Activated CD8-positive, alpha-beta memory T cell treated with anti-CD3 and anti-CD28 coated beads, Interleukin-2, amount 50 U/mL, for 48 hours (primary cell): Measurements from ENCODE around the gene TRAF7.

ENCODE experiments used
- DNase-seq: peaks from one replicate; pipeline ENCODE4 v3.0.0-alpha.2; 2020

The TRAF7 gene

DNA sequence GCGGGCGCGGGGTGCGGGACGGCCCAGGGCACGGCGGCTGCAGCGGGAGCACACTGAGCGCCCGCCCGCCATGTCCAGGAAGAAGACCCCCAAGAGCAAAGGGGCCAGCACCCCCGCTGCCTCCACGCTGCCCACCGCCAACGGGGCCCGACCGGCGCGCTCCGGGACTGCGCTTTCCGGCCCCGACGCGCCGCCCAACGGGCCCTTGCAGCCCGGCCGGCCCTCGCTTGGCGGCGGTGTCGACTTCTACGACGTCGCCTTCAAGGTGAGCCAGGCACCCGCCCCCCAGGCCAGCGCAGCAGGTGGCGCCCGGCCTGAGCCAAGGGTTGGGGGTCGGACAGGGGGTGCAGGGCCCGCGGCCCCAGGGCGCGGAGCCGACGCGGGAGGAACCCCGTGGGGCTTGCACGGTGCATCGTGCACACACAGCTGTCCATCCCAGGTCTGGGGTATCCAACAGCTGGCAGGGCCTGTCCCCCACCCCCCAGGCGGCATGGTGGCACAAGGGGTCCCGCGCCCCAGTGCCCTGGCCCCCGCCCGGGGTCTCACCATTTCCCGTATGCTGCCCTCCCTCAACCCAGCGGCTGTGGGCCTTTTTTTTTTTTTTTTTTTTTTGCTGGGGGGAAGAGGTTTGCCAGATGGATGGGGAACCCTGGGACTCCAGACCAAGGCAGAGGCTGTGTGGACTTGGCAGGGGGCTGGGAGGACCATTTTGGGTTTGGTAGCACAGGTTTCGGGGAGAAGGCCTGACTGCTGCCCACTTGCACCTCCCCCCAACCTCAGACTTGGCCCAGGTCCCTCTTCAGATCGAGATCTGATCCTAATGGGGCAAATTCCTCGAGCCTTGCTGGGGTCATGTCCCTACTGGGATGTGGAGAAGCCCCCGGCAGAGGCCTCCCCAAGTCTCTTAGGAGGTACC is 6.6 kb upstream of the TRAF7 start:
- DNase-seq: peak; percentile 73

DNA sequence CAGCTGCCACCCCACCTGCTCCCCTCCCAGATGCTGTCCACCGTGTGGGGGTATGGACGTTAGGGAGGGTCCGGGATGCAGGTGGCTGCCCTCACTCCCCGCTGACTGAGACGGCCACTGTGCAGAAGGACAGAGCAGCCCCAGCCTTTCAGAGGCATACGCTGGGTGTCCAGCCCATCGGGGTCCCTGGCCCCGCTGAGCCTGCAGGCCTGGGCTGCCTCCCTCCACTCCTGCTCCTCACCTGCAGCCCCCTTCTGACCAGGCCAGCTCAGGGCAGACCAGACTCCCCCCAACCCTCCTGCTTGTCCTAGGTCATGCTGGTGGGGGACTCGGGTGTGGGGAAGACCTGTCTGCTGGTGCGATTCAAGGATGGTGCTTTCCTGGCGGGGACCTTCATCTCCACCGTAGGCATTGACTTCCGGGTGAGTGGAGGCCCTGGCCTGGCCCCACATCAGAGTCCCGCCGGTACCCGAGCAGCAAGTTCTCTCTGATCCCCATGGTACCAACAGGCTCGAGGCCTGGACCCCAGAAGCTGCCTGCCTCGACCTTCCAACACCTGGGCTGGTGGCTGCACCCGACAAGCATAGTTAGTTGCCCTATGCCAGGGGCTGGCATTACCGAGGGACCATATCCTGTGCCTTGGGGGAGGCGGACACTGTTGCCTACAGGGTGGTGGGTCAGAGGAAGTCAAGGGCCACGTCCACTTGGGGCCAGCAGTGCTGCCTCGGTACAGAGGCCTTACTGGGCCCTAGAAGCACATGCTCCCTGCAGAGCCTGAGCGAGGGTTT is 5.8 kb upstream of the TRAF7 start:
- peak; percentile 78 for DNase-seq

DNA sequence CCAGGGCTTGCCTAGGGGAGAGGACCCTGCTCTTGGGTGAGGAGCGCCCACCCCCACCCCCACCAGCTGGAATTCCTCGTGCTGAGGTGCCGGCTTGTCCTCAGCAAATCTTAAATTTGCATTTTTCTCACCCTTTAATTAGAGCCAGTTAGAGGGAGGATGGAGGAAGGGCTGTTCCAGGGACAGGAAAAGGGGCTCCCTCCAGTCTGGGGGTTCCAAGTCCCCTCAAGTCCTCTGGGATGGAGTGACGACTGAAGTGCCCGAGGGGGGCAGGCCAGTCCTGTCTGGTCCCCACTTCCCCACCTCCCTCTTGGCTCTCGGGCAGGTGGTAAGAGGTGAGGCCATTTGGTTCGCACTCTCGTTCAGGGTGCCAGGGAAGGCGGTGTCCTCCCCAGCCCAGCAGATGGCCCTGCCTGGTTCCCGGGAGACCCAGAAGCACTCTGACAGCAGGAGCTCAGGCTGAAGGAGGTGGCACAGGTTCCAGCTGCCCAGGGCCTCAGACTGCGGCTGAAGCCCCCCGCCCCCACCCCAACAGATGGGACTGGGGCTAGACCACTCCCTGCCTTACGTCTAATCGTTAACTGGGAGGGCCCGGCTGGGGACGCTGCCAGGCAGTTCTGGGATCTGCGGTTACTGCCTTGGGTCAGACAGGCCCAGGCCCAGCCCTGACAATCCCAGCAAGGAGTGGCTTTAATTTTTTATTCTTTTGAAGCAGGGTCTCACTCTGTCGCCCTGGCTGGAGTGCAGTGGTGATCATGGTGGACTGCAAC is 5.0 kb upstream of the TRAF7 start:
- no peak for DNase-seq

DNA sequence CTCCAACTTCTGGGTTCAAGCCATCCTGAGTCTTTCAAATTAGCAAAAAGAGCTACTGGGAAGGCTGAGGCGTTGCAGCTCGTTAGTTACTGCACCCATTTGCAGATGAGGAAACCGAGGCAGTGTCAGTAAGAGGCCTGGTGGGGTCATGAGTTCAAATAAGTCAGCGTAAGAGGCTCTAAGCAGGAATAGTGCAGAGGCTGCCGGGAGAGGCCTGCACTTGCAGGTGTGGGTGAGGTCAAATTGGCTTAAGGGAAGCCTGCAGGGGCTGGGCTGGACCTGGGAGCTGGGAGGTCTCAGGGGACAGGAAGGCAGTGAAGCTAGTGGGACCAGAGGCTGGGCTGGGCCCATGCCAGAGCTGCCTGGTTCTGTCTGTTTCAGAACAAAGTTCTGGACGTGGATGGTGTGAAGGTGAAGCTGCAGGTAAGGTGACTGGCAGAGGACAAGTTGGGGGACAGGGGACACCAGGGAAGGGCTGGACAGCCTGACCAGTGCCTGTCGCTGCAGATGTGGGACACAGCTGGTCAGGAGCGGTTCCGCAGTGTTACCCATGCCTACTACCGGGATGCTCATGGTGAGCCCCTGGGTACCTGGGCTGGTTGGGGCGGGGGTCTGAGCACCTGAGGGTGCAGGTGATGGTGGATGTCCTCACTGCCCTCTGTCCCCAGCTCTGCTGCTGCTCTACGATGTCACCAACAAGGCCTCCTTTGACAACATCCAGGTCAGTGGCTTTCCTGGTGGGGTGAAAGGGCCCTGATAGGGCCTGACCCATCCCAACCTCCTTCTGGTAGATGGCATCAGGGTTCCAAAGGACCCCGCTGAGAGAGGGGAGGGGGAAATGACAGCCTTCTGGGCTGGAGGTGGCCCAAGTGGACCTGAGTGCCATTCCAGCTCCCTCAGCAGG is 4.1 kb upstream of the TRAF7 start:
- DNase-seq: peak; percentile 81

DNA sequence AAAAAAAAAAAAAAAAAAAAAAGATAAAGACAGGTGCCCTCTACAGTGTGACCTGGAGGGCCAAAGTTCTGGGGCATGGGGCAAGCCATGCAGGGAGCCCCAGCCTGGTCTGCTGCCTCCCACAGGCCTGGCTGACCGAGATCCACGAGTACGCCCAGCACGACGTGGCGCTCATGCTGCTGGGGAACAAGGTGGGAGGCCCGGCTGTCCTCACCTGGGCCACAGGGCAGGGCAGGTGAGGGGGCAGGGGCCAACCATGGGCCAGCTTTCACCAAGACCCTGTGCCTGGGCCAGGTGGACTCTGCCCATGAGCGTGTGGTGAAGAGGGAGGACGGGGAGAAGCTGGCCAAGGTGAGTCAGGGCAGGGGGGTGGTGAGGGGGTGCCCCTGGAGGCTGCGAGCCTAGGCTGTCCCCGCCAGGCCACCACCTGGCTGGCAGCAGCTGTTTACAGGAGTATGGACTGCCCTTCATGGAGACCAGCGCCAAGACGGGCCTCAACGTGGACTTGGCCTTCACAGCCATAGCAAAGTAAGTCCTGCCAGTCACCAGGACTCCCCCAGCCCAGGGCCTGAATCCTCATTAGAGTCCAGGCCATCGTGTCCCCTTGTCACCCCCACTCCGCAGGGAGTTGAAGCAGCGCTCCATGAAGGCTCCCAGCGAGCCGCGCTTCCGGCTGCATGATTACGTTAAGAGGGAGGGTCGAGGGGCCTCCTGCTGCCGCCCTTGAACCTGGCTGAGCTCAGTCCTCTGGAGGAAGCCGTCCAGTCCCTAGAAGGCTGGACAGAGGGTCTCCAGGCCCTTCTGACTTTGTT is 2.7 kb upstream of the TRAF7 start:
- peak; percentile 83 for DNase-seq

DNA sequence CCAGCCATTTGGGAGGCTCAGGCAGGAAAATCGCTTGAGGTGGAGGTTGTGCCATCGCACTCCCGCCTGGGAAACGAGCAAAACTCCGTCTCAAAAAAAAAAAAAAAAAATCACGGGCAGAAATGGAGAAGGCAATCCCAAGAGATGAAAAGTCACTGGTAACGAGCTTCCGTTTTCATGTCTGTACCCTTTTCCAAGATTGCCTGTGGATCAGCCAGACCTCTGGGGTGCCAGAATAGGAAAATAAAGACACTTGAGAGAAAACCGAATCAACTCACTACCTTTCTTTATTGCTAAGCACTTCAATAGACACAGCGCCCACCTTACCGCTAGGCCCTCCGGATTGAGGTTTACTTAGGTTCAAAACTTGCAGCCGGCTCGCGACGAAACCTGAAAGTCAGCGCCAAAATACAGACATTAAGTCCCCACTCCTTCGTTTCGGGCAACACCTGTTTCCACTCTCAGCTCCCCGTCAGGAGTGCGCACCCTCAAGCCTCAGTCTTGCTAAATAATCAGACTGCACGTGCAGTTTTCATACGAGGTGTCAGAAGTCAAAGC is 970 bp upstream of the TRAF7 start:
- peak; percentile 82 for DNase-seq

DNA sequence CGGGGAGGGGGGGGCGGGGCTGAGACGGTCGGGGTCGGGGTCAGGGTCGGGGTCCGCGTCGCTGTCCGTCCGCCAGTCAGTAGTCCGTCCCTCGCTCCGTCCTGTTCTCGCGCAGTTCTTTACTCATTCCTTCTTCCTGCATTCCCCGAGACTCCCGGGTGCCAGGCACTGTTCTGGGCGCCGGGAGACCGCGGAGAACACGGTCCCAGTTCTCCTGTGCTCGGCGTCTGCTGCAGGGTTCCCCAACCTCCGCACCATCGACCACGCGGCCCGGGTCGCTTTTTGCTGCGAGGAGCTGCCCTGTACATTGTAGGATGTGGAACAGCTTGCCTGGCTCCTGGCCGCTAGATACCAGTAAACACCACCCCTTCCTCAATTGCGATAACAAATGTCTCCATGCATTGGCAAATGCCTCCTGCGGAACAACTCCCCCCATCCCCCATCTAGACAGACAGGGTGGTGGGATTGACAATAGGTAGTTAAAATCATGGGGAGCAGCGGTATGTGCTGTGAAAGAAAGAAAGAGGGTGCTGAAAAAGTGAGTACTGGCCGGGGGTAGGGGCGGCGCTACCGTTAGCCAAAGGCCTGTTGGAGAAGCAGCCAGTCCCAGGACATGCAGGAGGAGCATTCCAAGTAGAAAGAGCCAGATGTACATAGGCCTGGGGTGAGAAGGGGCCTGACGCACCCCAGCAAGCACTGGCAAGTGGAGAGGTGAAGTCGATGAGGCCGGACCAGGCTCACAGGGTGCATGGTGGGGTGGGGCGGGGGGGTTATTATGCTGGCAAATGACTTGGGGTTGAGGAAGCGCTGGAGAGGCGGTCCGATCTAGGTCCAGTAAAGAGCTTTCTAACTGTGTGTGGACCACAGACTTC is 631 bp downstream of the TRAF7 start:
- DNase-seq: no peak

DNA sequence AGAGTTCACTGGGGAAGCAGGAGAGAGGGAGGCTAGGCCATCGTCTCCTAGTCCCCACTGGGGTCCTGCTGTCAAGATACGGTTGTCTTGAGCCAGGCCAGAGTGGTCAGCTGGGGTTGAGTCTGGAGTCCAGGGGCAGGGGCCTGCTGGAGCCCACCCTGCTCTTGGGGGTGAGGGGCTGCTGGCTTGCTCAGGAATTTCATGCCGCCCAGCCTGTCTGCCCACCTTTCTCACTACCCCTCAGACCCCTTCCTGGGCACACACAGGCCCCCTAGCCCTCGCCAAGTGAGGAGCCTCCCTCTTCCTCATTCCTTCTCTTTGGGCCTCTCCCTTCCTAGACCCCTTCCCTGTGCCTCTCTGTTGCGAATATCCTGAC is 1.3 kb downstream of the TRAF7 start:
- no peak for DNase-seq

DNA sequence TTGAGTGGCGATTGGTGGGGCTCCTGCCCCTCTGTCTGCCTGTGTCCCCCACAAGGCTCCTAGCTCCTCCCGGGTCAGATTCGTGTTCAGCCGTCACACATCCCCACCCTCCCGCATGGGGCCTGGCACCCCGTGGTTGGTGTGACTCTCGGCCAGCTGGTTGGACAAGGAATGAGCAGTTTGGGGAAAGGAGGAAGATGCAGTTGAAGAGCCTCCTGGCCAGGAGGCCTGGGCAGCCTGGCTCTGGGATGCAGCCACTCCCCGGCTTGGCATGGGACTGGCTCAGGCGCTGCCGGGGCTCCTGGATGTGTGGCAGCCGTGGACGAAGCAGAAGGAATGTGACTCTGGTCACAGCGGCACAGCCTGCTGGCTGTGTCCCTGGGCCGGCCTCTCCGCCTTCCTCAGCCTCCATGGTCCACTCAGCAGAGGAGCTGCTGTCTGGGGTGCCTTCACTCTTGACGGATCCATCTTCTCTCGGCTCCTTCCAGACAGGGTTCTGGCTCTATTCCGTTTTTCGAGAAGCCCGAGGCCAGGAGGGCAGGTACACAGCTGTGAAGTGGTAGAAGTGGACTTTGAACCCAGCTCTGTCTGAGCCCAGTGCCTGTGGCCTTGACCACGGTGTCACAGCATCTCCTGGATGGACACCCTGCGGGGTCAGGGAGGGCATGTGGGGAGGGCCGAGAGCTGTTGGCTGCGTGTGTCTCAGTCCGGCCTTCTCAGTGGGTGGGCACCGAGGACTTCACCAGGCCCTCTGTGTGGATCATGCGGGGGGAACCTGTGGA is 2.1 kb downstream of the TRAF7 start:
- DNase-seq: no peak

DNA sequence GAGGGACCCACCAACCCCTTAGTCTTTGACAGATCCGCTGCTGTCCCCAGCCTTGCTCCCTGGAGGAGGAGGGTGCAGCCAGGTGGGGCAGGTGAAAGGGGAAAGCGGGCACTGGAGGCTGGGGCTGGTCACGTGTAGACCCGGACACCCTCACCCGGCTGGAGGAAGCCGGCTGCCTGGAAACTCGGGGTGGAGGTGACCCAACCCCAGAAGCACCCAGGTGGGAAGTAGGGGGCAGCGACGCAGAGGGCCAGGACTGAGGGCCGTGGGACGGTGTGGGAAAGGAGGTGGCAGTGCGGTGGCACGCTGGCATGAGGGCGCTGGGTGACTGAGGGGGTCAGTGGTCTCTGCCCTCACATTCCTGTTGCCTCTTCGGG is 2.7 kb downstream of the TRAF7 start:
- no peak for DNase-seq

DNA sequence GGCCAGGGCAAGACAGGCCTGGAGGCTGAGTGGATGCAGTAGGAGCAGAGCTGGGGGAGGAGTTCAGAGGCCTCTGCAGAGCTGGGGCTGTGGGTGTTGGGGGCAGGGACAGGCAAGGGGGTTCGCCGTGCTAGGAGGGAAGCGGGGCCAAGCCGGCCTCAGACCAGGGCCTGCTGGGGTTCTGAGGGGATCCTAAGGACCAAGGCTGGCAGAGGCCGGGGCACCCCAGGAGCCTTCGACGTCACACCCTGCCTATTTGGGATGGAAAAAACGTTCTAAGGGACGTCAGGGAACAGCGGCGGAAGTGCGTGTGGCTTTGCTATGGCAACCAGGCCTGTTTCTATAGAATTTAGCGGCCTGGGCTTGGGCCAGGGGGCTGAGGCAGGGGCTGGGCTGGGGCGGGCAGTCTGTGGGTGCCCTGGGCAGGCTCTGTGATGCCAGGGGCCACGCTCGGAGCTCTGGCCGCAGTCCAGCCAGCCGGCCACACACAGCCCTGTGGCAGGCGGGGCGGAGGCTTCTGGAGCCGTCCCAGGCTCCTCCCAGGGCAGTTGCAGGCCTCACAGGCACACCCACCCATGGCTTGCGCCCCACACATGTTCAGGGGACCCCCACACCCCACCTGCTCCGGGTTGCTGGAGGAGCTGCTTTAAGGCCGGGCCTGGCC is 3.7 kb downstream of the TRAF7 start:
- no peak for DNase-seq

DNA sequence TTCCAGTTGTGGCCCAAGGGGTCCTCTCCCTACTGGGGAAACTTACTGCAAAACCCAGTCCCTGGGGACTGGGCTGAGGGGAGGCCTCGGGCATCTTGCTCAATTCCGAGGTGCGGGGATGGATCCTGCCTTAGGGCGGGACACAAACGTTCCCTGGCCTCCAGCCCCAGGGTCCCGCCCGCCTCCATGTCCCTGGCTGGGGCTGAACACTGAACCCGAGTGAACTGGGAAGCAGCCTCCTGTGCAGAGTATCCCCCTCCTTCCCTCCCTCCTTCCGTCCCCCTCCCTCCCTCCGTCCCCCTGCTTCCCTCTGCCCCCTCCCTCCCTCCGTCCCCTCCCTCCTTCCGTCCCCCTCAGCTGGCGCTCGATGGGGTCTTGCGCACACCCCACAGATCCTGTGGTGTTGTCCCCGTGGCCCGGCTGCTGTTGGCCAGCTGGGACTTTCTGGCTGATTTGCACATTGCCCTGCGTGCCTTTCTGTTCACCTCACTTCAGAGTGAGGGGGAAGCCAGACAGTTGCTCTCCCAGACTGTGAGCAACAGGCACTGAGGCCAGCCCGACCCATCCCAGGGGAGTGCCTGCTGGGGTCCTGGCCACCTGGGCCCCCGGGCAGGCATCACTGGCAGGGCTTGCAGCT is 5.5 kb downstream of the TRAF7 start:
- no peak for DNase-seq

DNA sequence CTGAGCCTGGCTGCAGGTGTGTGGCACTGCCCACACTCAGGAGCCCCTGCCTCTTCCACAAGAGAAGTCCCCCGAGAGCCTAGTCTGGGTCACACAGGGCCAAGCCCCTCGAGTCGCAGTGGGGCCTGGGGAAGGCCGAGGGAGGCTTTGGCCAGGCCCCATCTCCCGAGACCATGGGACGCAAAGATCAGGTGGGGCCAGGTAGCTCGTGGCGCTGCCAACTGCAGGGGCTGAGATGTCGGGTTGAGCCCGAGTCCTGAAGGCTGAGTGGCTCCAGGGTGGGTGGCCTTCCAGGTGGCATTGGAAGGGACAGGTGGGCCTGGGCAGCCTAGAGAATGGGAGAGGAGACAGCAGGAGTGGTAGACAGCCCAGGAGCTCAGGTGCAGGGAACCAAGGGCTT is 6.3 kb downstream of the TRAF7 start:
- no peak for DNase-seq

DNA sequence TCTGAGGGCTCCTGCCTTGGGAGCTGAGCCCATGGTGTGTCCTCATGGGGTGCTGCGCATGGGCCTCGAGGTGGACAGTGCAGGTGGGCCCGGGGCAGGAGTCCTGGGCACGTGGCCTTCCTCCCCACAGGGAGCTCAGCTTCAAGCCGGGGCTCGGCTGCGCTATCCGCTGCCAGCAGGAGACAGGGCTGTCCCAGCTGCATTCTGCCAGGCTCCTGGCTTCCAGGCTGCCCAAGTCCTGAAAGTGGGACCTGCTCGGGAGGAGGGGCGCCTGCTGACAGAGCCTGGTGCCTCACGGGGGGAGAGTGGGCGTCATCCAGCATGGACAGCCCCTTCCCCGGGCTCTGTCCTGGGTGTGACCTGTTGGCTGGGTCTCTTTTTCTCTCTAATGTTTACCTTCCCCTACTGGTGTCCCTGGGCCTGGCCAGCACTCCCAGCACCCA is 7.1 kb downstream of the TRAF7 start:
- DNase-seq: no peak

DNA sequence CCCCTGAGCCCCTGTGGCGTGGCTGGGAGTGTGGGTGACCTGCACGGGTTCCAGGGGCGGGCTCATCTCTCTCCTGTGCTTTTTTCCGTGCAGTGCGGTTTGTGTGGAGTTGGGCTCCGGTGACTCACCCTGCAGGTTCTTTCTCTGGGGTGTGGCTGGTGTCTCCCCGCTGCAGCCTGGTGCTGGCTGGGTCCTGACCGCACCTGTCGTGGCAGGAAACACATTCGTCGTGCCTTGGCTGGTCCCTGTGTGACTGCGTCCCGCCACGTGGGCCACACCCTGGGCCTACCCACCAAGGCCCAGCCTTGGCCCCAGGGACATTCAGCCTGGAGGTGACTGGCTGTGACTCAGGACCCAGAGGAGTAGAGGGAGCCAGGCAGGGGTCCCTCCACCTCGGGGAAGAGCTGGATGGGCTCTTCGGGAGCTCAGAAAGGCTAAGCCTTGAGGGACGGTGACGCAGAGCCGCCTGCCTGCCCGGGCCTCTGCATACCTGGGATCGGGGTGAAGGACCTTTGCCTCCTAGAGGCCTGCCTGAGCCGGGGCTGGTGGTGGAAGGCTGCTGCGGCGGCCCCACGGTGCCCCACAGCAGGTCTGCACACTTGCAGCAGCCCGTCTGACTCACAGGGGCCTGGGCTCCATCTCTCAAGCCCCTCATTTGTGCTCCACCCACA is 7.8 kb downstream of the TRAF7 start:
- DNase-seq: no peak

DNA sequence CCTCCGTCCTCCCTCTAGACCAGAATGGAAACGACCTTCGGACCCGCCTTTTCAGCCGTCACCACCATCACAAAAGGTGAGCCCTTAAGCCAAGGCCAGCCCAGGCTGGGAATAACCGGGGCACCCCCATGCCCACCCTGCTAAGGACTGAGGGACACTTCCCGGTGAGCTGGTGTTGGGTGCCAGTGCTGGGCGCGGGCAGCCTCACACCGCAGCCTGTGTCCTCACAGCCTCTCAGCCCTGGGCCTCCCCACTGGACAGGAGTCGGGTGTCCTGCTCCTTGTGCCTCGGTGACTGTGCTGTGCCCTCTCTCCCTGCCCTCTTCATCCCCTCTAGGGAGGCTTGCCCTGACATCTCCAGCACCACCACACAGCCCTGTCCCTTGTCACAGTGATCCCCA is 10.3 kb downstream of the TRAF7 start:
- no peak for DNase-seq

DNA sequence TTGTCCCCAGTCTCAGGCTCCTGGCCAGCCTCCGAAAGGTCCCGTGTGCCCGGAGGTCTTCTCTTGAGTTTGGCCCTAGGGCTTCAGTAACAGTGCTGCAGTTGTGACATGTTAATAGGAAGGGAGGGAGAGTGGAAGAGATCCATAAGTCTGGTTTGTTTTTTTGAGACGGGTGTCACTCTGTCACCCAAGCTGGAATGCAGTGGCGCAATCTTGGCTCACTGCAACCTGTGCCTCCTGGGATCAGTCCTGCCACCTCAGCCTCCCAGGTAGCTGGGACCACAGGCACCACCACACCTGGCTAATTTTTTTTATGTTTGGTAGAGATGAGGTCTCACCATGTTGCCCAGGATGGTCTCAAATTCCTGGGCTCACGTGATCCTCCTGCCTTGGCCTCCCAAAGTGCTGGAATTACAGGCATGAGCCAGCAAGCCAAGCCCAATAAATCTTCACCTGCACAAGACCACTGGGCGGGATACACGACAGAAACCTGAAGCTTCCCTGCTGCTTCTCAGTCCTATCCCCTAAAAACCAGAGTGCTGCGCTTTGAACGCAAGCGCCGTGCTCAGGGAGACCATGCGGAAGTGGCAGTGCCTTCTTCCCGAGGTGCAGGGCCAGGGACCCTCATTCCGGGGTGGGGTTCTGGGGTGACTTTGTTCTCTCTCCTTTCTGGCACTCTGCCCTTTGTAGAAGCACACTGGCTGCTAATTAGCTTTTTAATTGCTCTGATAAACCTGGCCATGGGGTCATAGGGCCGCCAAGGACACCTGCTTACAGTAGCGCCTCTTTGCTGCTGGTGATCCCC is 10.9 kb downstream of the TRAF7 start:
- no peak for DNase-seq
